ENCODE results near the gene CLTB.

Gene CLTB

GRCh38 chr5:176342766-176343458 lies 73.4 kb downstream of the CLTB start:
- DNase-seq, result no peak

Measured in NCI-H1092 treated with DMSO at 0.1 percent for 48 hours (cell line).